GM19240 (cell line): ENCODE results near the gene DEGS1.

Source experiments
- DNase-seq: peaks from one replicate; pipeline ENCODE4 v3.0.0; 2011; ENCODE audit warnings: low spot score; ENCODE audit not compliant: insufficient read length

DEGS1 gene

GRCh38 chr1:224212618-224213061 lies 29.6 kb downstream of the DEGS1 start:
- DNase-seq, result no peak

GRCh38 chr1:224213438-224214119 lies 30.5 kb downstream of the DEGS1 start:
- DNase-seq, result no peak

GRCh38 chr1:224216382-224216781 lies 33.3 kb downstream of the DEGS1 start:
- no peak for DNase-seq

GRCh38 chr1:224217655-224218623 lies 34.9 kb downstream of the DEGS1 start:
- DNase-seq, result no peak

- DNase-seq, result no peak
These were observed 36.1 kb downstream of the DEGS1 start for GRCh38 chr1:224219011-224219611.

- no peak for DNase-seq
These were observed 36.6 kb downstream of the DEGS1 start for GRCh38 chr1:224219612-224220059.

- DNase-seq, result no peak
These were observed 41.0 kb downstream of the DEGS1 start for GRCh38 chr1:224223819-224224714.

GRCh38 chr1:224226849-224227502 lies 43.9 kb downstream of the DEGS1 start:
- no peak for DNase-seq

- DNase-seq, result no peak
These were observed 51.0 kb downstream of the DEGS1 start for GRCh38 chr1:224234017-224234416.

GRCh38 chr1:224235813-224236493 lies 52.9 kb downstream of the DEGS1 start:
- DNase-seq, result no peak

GRCh38 chr1:224237119-224237881 lies 54.3 kb downstream of the DEGS1 start:
- DNase-seq, result no peak

GRCh38 chr1:224238212-224238611 lies 55.2 kb downstream of the DEGS1 start:
- no peak for DNase-seq

GRCh38 chr1:224238756-224239155 lies 55.7 kb downstream of the DEGS1 start:
- DNase-seq, result no peak
